Stimulated activated CD8-positive, alpha-beta memory T cell treated with anti-CD3 and anti-CD28 coated beads, Interleukin-12 subunit alpha, Interleukin-12 subunit beta, amount 100 ng/mL, for 24 hours (primary cell): Measurements from ENCODE around the gene GLMN.

Experiments used
- DNase-seq: peaks from one replicate; pipeline ENCODE4 v3.0.0-alpha.2; 2020; ENCODE audit errors: extremely low read depth

Gene GLMN

GRCh38 chr1:92298573-92299476, at the start of gene GLMN, which contains the start of gene RPAP2:
Gene GLMN (minus strand): TSS chr1:92298987. CDS start chr1:92297999, 988 bp downstream.
Gene RPAP2 (plus strand): TSS chr1:92299059. CDS start chr1:92299074, 15 bp downstream.
- peak; percentile 39 for DNase-seq

- no peak for DNase-seq
These were observed 48.3 kb upstream of the GLMN start for GRCh38 chr1:92346866-92347640.

- DNase-seq, result no peak
These were observed 44.3 kb upstream of the GLMN start for GRCh38 chr1:92343061-92343460.

GRCh38 chr1:92342401-92342800, 43.6 kb upstream of the GLMN start:
- DNase-seq, result no peak

GRCh38 chr1:92340154-92340553, 41.4 kb upstream of the GLMN start:
- DNase-seq, result no peak

GRCh38 chr1:92333668-92334067, 34.9 kb upstream of the GLMN start:
- no peak for DNase-seq

- no peak for DNase-seq
These were observed 30.8 kb upstream of the GLMN start for GRCh38 chr1:92329347-92330129.

- DNase-seq, result no peak
These were observed 29.0 kb upstream of the GLMN start for GRCh38 chr1:92327794-92328193.

GRCh38 chr1:92326681-92327080, 27.9 kb upstream of the GLMN start:
- no peak for DNase-seq

GRCh38 chr1:92324784-92325183, 26.0 kb upstream of the GLMN start:
- no peak for DNase-seq

GRCh38 chr1:92323473-92324453, 25.0 kb upstream of the GLMN start:
- DNase-seq, result no peak

GRCh38 chr1:92317836-92318493, 19.2 kb upstream of the GLMN start:
- no peak for DNase-seq

- DNase-seq, result no peak
These were observed 17.2 kb upstream of the GLMN start for GRCh38 chr1:92315766-92316599.

GRCh38 chr1:92314024-92314423, 15.2 kb upstream of the GLMN start:
- no peak for DNase-seq

GRCh38 chr1:92310185-92310597, 11.4 kb upstream of the GLMN start:
- DNase-seq, result no peak

GRCh38 chr1:92307980-92308379, 9.2 kb upstream of the GLMN start:
- DNase-seq, result no peak

- DNase-seq, result no peak
These were observed 7.2 kb upstream of the GLMN start for GRCh38 chr1:92306020-92306419.

- DNase-seq, result no peak
These were observed 2.2 kb upstream of the GLMN start for GRCh38 chr1:92301021-92301420.

GRCh38 chr1:92299477-92300150, 827 bp upstream of the GLMN start:
- DNase-seq, result no peak
